Sigmoid colon (tissue), 7 donors: Measurements from ENCODE around the gene FABP1. TPM values are rescaled to one million over a fixed set of nuclear protein-coding genes. Genes with fewer than 3 reads are reported as not detected.

Source experiments
- DNase-seq: peaks from one replicate; pipeline ENCODE4 v3.0.0-alpha.2; 2019
- H3K27ac ChIP-seq, 4 donors: fragments of 200-600 bp; sonication (generic); one replicate each; pipeline ENCODE4 v1.5.1; 2016 to 2019; ENCODE audit warnings: mild to moderate bottlenecking in 1 of 4
- H3K27me3 ChIP-seq, 3 donors: fragments of 200-600 bp; sonication (generic); one replicate each; pipeline ENCODE4 v1.5.1; 2019; ENCODE audit warnings: mild to moderate bottlenecking in 1 of 3
- H3K36me3 ChIP-seq, 4 donors: fragments of 200-600 bp; sonication (generic); one replicate each; pipeline ENCODE4 v1.5.1; 2016 to 2019
- H3K4me1 ChIP-seq, 4 donors: fragments of 200-600 bp; sonication (generic); one replicate each; pipeline ENCODE4 v1.5.1; 2017 to 2019
- H3K4me3 ChIP-seq, 4 donors: fragments of 200-600 bp; sonication (generic); one replicate each; pipeline ENCODE4 v1.5.1; 2017 to 2019; ENCODE audit warnings: mild to moderate bottlenecking in 2 of 4, moderate library complexity in 1 of 4
- H3K9me3 ChIP-seq, 4 donors: fragments of 200-600 bp in 3 of 4; sonication (generic) in 3 of 4; one replicate each; pipeline versions ENCODE4 v1.5.1 to v1.6.1; 2013 to 2019
- CTCF ChIP-seq, 4 experiments: fragments of 450-650 bp in 3 of 4; fragments of 200-600 bp in 1 of 4; IDR thresholded peaks; one replicate each; pipeline ENCODE4 v1.5.1; 2016 to 2019; ENCODE audit warnings: antibody characterized with exemption in 4 of 4, mild to moderate bottlenecking in 3 of 4, moderate library complexity in 2 of 4
- EP300 ChIP-seq, 4 donors: sonication (generic); formaldehyde crosslinking; IDR thresholded peaks; one replicate each; pipeline ENCODE4 v1.6.1; 2017; ENCODE audit warnings: antibody characterized with exemption in 4 of 4
- POLR2A ChIP-seq, 2 donors: fragments of 450-650 bp; IDR thresholded peaks; one replicate each; pipeline ENCODE4 v1.6.1; 2016; ENCODE audit warnings: antibody characterized with exemption in 2 of 2, mild to moderate bottlenecking in 2 of 2, moderate library complexity in 2 of 2
- POLR2AphosphoS5 ChIP-seq, 4 donors: sonication (generic); formaldehyde crosslinking; IDR thresholded peaks; one replicate each; pipeline ENCODE4 v1.6.1; 2017; ENCODE audit warnings: antibody characterized with exemption in 4 of 4
- WGBS, 2 donors: extraction: QIAGEN DNeasy Blood & Tissue Kit; methylation state at CpG; one replicate each; pipeline ENCODE4 v1.1.7; 2013; 5-methylcytosine and 5-hydroxymethylcytosine counted together
- intact Hi-C: fragments of 100-400 bp; cut with DNase I; formaldehyde crosslinking; loops from one replicate; pipeline ENCODE4 v1.15.1; 2023
- polyA plus RNA-seq, 3 donors: library from polyadenylated mRNA; stranded (reverse); fragments of 200-250 nt; gene quantifications; one replicate each; pipeline ENCODE4 v1.2.3, GENCODE V29; 2013
- total RNA-seq, 4 donors: library from RNA; depleted of rRNA; stranded (reverse); fragments of >200 nt; gene quantifications; one replicate each; pipeline ENCODE4 v1.1.0, GENCODE V29; 2016
- donor health status: healthy with polysubstance abuse.
- donor health status: Bipolar disorder and iron deficiency.
- donor health status: healthy.

FABP1 gene
- total and polyA plus RNA-seq, 7 donors, result 5.4 to 26,931 (median 7,940) TPM; not detected in 3

GRCh38 chr2:88092773-88093172 lies 35.1 kb downstream of the FABP1 start:
- Histone ChIP-seq H3K27ac (no peak overlapping the region), H3K36me3 (peaks cover 0 to 71% (median 0%) of the 10 kb centered on the region in 4 donors), H3K27me3 (no peaks in the 10 kb centered on the region), H3K4me1 (no peaks in the 10 kb centered on the region), H3K4me3 (no peak overlapping the region), H3K9me3 (no peaks in the 10 kb centered on the region)
- no peak for DNase-seq
- TF ChIP-seq EP300 (IDR thresholded peaks at IDR 0.05), result no peak
- TF ChIP-seq CTCF (IDR thresholded peaks at IDR 0.05), result no peak
- TF ChIP-seq POLR2A (IDR thresholded peaks at IDR 0.05), result no peak
- no peak for TF ChIP-seq POLR2AphosphoS5 (IDR thresholded peaks at IDR 0.05)
- intact Hi-C loops, result no loop called here

GRCh38 chr2:88091943-88092342 lies 35.9 kb downstream of the FABP1 start:
- H3K27me3 ChIP-seq, result no peaks in the 10 kb centered on the region
- TF ChIP-seq CTCF (IDR thresholded peaks at IDR 0.05) (no peak), EP300 (IDR thresholded peaks at IDR 0.05) (no peak), POLR2AphosphoS5 (IDR thresholded peaks at IDR 0.05) (no peak), POLR2A (IDR thresholded peaks at IDR 0.05) (no peak)
- H3K27ac ChIP-seq, result no peak overlapping the region
- peaks cover 0 to 64% (median 0%) of the 10 kb centered on the region in 4 donors for H3K36me3 ChIP-seq
- H3K4me1 ChIP-seq, result no peaks in the 10 kb centered on the region
- H3K4me3 ChIP-seq, result no peak overlapping the region
- intact Hi-C loops, result no loop called here
- DNase-seq, result no peak
- WGBS, 2 donors, result 85 to 93% methylated on average over 3 of the region's 3 CpGs
- H3K9me3 ChIP-seq, result no peaks in the 10 kb centered on the region

GRCh38 chr2:88090446-88091283 lies 37.2 kb downstream of the FABP1 start:
- intact Hi-C loops, result no loop called here
- peaks cover 0 to 65% (median 0%) of the 10 kb centered on the region in 4 donors for H3K36me3 ChIP-seq
- no peaks in the 10 kb centered on the region for H3K4me1 ChIP-seq
- TF ChIP-seq POLR2A (IDR thresholded peaks at IDR 0.05) (no peak), CTCF (IDR thresholded peaks at IDR 0.05) (no peak), EP300 (IDR thresholded peaks at IDR 0.05) (no peak), POLR2AphosphoS5 (IDR thresholded peaks at IDR 0.05) (no peak)
- WGBS, 2 donors, result 70 to 91% methylated on average over 8 of the region's 8 CpGs
- no peak overlapping the region for H3K4me3 ChIP-seq
- H3K27me3 ChIP-seq, result no peaks in the 10 kb centered on the region
- no peak overlapping the region for H3K27ac ChIP-seq
- no peak for DNase-seq
- H3K9me3 ChIP-seq, result no peaks in the 10 kb centered on the region

- no peaks in the 10 kb centered on the region for H3K27me3 ChIP-seq
- 96 to 98% methylated on average over 2 of the region's 2 CpGs for WGBS, 2 donors
- intact Hi-C loops, result no loop called here
Measured at GRCh38 chr2:88088999-88089398, 38.9 kb downstream of the FABP1 start.

More at GRCh38 chr2:88088999-88089398, 38.9 kb downstream of the FABP1 start:
- peaks cover 0 to 70% (median 0%) of the 10 kb centered on the region in 4 donors for H3K36me3 ChIP-seq
- no peak for DNase-seq
- no peak overlapping the region for H3K4me3 ChIP-seq
- no peaks in the 10 kb centered on the region for H3K9me3 ChIP-seq
- H3K27ac ChIP-seq, result no peak overlapping the region
- TF ChIP-seq POLR2A (IDR thresholded peaks at IDR 0.05) (no peak), EP300 (IDR thresholded peaks at IDR 0.05) (no peak), CTCF (IDR thresholded peaks at IDR 0.05) (no peak), POLR2AphosphoS5 (IDR thresholded peaks at IDR 0.05) (no peak)
- H3K4me1 ChIP-seq, result no peaks in the 10 kb centered on the region
